HEK293 (cell line): ENCODE measurements around the gene ABCA3.

Source experiments
- CTCF ChIA-PET: fragments of 350-600 bp; formaldehyde crosslinking; extraction: SDS; loops from one replicate; lab custom pipeline; 2021; ENCODE audit warnings: antibody characterized with exemption; lab: Yijun Ruan, JAX
- POLR2A ChIA-PET: fragments of 300-600 bp; formaldehyde crosslinking; extraction: SDS; loops from one replicate; lab custom pipeline; 2020; ENCODE audit warnings: antibody characterized with exemption, inconsistent platforms; lab: Yijun Ruan, JAX
- H3K27ac ChIP-seq: fragments of 200-500 bp; sonication (Bioruptor generic); 2 replicates; pipeline ENCODE4 v1.5.1; 2014; ENCODE audit warnings: low read depth, low read length, control low read depth, inconsistent platforms; ENCODE audit errors: extremely low read depth
- H3K36me3 ChIP-seq, 2 experiments: fragments of 200-500 bp in 1 of 2; sonication (Bioruptor generic) in 1 of 2; 1 replicate in 1 of 2; 2 replicates in 1 of 2; pipeline ENCODE4 v1.5.1; 2014 to 2017; ENCODE audit warnings: inconsistent platforms in 2 of 2, low read length in 2 of 2; ENCODE audit not compliant: control insufficient read depth in 2 of 2, insufficient read depth in 1 of 2
- H3K4me1 ChIP-seq: fragments of 200-500 bp; sonication (Bioruptor generic); 2 replicates; pipeline ENCODE4 v1.5.1; 2014; ENCODE audit warnings: mild to moderate bottlenecking, low read length, inconsistent platforms; ENCODE audit not compliant: control insufficient read depth, insufficient read depth
- H3K4me3 ChIP-seq: 2 replicates; pipeline ENCODE4 v1.5.1; 2011; ENCODE audit warnings: low read depth, mild to moderate bottlenecking, control low read depth, low read length, moderate library complexity
- H3K9me3 ChIP-seq: fragments of 200-500 bp; sonication (Bioruptor generic); 2 replicates; pipeline ENCODE4 v1.5.1; 2014; ENCODE audit warnings: low read depth, low read length, inconsistent platforms; ENCODE audit not compliant: control insufficient read depth, insufficient read depth
- BCL11A ChIP-seq: fragments of 450-650 bp; formaldehyde crosslinking; IDR thresholded peaks from 2 replicates; pipeline ENCODE4 v1.5.1; 2016; ENCODE audit warnings: low read depth, missing biosample characterization, missing genetic modification characterization
- EGR2 ChIP-seq: fragments of 450-650 bp; formaldehyde crosslinking; IDR thresholded peaks from 2 replicates; pipeline ENCODE4 v1.5.1; 2016; ENCODE audit warnings: low read depth, missing biosample characterization, missing genetic modification characterization
- HOXC10 ChIP-seq: sonication (generic); formaldehyde crosslinking; IDR thresholded peaks from 2 replicates; pipeline ENCODE4 v1.8.1; 2023; ENCODE audit warnings: mild to moderate bottlenecking, missing genetic modification reagents
- YY2 ChIP-seq: fragments of 450-650 bp; formaldehyde crosslinking; IDR thresholded peaks from 2 replicates; pipeline ENCODE4 v1.5.1; 2016; ENCODE audit warnings: missing biosample characterization, missing genetic modification characterization
- ZBTB8A ChIP-seq: fragments of 450-650 bp; formaldehyde crosslinking; IDR thresholded peaks from 2 replicates; pipeline ENCODE4 v1.5.1; 2016; ENCODE audit warnings: missing biosample characterization, missing genetic modification characterization
- ZFP69B ChIP-seq: fragments of 450-650 bp; formaldehyde crosslinking; IDR thresholded peaks from 2 replicates; pipeline ENCODE4 v1.5.1; 2016; ENCODE audit warnings: missing biosample characterization, missing genetic modification characterization
- ZNF175 ChIP-seq: fragments of 450-650 bp; formaldehyde crosslinking; IDR thresholded peaks from 2 replicates; pipeline ENCODE4 v1.5.1; 2016; ENCODE audit warnings: missing biosample characterization, missing genetic modification characterization
- ZNF549 ChIP-seq: fragments of 450-650 bp; IDR thresholded peaks from 2 replicates; pipeline ENCODE4 v1.5.1; 2018; ENCODE audit warnings: missing biosample characterization, missing genetic modification characterization, mild to moderate bottlenecking, inconsistent platforms, moderate library complexity
- ZNF664 ChIP-seq: fragments of 450-650 bp; formaldehyde crosslinking; IDR thresholded peaks from 2 replicates; pipeline ENCODE4 v1.5.1; 2016; ENCODE audit warnings: missing biosample characterization, missing genetic modification characterization
- TF ChIP-seq, protein P1 (sequence below): IDR thresholded peaks from 2 replicates; pipeline ENCODE4 v1.6.1; 2011; ENCODE audit warnings: mild to moderate bottlenecking, low read depth, low read length, borderline replicate concordance
- TF ChIP-seq, protein P2 (sequence below): fragments of 450-650 bp; formaldehyde crosslinking; conservative IDR thresholded peaks from 2 replicates; pipeline ENCODE4 v1.5.1; 2016; ENCODE audit warnings: low read depth, missing biosample characterization, missing genetic modification characterization
- TF ChIP-seq, protein P3 (sequence below): fragments of 450-650 bp; formaldehyde crosslinking; optimal IDR thresholded peaks from 2 replicates; pipeline ENCODE3; 2016; ENCODE audit warnings: missing biosample characterization, mild to moderate bottlenecking, missing genetic modification characterization
- TF ChIP-seq, protein P4 (sequence below): fragments of 450-650 bp; formaldehyde crosslinking; IDR thresholded peaks from 2 replicates; pipeline ENCODE4 v1.5.1; 2017; ENCODE audit warnings: missing biosample characterization, missing genetic modification characterization

Gene ABCA3

DNA sequence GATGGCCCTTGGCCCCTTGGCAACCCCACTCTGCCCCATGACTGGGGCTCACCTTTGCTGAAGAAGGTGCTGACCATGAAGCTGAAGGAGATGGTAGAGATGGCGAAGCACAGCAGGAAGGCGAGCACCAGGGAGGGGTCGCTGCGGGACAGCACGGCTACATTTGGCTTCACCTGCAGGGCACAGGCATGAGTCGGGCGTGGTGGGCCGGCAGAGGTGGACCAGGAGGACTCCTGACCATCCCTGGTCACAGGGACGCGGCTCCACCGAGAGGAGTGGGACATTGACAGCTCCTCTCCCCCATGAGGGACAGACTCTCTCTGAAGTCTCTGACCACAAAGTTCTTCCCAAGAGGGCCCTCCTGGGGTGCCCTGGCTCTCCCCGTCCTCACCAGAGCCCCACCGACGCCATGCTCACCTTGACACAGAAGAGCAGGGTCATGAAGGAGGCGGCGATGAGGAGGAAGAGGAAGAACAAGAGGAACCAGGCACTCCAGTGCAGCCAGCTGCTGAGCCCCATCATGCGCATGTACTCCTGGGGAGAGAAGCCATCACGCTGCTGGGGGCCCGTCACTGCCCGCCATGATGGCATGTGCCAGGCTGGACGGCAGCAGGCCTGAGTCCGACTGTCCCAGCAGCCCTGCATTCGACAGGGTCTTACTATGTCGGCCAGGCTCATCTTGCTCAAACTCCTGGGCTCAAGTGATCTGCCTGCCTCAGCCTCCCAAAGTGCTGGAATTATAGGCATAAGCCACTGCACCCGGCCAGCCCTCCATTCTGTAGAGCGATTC lies 23.1 kb downstream of the ABCA3 start:
- CTCF ChIA-PET, result interaction anchor here (0.6 kb wide), 1 partner anchor 123 kb away, joined by 3 read pairs; no protein-coding TSS in a partner anchor
- Histone ChIP-seq H3K4me3 (no peak overlapping the region), H3K27ac (no peak overlapping the region), H3K36me3 (peaks cover 0 to 23% of the 10 kb centered on the region in 2 experiments; a peak in 2 of 3 replicates), H3K9me3 (no peaks in the 10 kb centered on the region), H3K4me1 (no peaks in the 10 kb centered on the region)
- POLR2A ChIA-PET, result no interaction called here
- TF ChIP-seq EGR2 (tag by site-specific recombination) (no peak), ZNF549 (no peak)

DNA sequence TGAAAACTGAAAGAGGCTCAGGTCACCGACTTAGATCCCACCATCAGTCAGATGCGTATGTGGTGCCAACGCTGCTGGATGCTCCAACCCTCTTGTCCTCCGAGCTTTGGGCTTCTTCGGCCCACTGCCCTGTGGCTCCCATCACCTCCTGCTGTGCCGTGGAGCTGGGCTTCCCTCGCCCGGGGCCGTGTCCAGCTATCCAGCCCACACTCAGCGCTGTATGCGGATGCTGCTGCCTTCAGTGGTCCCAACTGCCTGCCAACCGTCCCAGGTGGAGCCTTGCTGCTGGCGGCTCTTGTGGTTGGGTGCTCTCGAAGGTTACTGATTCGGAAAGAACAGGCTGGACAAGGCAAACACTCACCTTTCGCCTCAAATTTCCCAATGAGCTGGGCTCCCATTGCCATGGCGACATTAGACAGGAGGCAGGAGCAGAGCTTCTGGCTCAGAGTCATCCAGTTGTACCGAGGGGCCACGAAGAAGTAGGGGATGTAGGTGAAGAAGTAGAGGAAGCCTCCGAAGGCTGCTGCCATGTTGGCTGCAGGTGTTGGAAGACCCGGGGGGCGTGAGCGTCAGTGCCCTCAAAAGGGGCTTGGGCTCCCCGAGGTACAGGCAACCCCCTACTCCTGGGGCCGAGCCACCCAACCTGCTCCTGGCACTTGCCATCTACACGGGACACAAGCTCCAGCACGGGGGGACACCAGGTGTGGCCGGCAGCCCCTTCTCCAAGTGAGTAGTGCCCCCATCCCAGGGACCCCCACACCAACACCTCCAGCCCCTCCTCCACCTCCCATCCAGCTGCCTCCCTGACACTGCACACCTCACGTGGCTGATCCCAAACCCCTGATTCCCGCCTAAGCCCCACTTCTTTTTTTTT lies 32.2 kb downstream of the ABCA3 start:
- ChIA-PET POLR2A (no interaction called here), CTCF (interaction anchor here (0.6 to 0.7 kb wide), 2 partner anchors 81 to 1251 kb away, joined by 3 to 4 read pairs; no protein-coding TSS in a partner anchor)
- H3K4me1 ChIP-seq, result no peaks in the 10 kb centered on the region
- H3K36me3 ChIP-seq, result peaks cover 0 to 19% of the 10 kb centered on the region in 2 experiments; a peak in 2 of 3 replicates
- no peak overlapping the region for H3K4me3 ChIP-seq
- H3K27ac ChIP-seq, result no peak overlapping the region
- H3K9me3 ChIP-seq, result no peaks in the 10 kb centered on the region
- TF ChIP-seq, protein P1, sequence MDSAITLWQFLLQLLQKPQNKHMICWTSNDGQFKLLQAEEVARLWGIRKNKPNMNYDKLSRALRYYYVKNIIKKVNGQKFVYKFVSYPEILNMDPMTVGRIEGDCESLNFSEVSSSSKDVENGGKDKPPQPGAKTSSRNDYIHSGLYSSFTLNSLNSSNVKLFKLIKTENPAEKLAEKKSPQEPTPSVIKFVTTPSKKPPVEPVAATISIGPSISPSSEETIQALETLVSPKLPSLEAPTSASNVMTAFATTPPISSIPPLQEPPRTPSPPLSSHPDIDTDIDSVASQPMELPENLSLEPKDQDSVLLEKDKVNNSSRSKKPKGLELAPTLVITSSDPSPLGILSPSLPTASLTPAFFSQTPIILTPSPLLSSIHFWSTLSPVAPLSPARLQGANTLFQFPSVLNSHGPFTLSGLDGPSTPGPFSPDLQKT, result no peak
- no peak for TF ChIP-seq YY2 (tag by site-specific recombination)
- TF ChIP-seq ZBTB8A (tag by site-specific recombination), result no peak
- TF ChIP-seq ZNF664 (tag by site-specific recombination), result no peak
- TF ChIP-seq ZFP69B (tag by site-specific recombination), result no peak
- TF ChIP-seq, protein P2, sequence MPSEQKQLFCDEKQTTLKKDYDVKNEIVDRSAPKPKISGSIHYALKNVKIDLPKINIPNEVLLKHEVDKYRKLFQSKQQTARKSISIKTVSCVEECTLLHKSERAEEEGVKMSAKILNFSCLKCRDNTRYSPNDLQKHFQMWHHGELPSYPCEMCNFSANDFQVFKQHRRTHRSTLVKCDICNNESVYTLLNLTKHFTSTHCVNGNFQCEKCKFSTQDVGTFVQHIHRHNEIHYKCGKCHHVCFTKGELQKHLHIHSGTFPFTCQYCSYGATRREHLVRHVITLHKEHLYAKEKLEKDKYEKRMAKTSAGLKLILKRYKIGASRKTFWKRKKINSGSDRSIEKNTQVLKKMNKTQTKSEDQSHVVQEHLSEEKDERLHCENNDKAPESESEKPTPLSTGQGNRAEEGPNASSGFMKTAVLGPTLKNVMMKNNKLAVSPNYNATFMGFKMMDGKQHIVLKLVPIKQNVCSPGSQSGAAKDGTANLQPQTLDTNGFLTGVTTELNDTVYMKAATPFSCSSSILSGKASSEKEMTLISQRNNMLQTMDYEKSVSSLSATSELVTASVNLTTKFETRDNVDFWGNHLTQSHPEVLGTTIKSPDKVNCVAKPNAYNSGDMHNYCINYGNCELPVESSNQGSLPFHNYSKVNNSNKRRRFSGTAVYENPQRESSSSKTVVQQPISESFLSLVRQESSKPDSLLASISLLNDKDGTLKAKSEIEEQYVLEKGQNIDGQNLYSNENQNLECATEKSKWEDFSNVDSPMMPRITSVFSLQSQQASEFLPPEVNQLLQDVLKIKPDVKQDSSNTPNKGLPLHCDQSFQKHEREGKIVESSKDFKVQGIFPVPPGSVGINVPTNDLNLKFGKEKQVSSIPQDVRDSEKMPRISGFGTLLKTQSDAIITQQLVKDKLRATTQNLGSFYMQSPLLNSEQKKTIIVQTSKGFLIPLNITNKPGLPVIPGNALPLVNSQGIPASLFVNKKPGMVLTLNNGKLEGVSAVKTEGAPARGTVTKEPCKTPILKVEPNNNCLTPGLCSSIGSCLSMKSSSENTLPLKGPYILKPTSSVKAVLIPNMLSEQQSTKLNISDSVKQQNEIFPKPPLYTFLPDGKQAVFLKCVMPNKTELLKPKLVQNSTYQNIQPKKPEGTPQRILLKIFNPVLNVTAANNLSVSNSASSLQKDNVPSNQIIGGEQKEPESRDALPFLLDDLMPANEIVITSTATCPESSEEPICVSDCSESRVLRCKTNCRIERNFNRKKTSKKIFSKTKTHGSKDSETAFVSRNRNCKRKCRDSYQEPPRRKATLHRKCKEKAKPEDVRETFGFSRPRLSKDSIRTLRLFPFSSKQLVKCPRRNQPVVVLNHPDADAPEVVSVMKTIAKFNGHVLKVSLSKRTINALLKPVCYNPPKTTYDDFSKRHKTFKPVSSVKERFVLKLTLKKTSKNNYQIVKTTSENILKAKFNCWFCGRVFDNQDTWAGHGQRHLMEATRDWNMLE, result no peak
- TF ChIP-seq BCL11A (tag by site-specific recombination), result no peak
- TF ChIP-seq, protein P3, sequence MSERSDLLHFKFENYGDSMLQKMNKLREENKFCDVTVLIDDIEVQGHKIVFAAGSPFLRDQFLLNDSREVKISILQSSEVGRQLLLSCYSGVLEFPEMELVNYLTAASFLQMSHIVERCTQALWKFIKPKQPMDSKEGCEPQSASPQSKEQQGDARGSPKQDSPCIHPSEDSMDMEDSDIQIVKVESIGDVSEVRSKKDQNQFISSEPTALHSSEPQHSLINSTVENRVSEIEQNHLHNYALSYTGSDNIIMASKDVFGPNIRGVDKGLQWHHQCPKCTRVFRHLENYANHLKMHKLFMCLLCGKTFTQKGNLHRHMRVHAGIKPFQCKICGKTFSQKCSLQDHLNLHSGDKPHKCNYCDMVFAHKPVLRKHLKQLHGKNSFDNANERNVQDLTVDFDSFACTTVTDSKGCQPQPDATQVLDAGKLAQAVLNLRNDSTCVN (tag by site-specific recombination), result no peak
- no peak for TF ChIP-seq HOXC10 (CRISPR knock-in tag)
- TF ChIP-seq ZNF175, result no peak
- TF ChIP-seq, protein P4, sequence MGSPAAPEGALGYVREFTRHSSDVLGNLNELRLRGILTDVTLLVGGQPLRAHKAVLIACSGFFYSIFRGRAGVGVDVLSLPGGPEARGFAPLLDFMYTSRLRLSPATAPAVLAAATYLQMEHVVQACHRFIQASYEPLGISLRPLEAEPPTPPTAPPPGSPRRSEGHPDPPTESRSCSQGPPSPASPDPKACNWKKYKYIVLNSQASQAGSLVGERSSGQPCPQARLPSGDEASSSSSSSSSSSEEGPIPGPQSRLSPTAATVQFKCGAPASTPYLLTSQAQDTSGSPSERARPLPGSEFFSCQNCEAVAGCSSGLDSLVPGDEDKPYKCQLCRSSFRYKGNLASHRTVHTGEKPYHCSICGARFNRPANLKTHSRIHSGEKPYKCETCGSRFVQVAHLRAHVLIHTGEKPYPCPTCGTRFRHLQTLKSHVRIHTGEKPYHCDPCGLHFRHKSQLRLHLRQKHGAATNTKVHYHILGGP, result no peak
